ENCODE data around the gene SCP2D1. TPM values are rescaled to one million over a fixed set of nuclear protein-coding genes. Genes with fewer than 3 reads are reported as not detected.

The SCP2D1 gene
- total RNA-seq, 1 experiment from 2014 or later: not detected

DNA sequence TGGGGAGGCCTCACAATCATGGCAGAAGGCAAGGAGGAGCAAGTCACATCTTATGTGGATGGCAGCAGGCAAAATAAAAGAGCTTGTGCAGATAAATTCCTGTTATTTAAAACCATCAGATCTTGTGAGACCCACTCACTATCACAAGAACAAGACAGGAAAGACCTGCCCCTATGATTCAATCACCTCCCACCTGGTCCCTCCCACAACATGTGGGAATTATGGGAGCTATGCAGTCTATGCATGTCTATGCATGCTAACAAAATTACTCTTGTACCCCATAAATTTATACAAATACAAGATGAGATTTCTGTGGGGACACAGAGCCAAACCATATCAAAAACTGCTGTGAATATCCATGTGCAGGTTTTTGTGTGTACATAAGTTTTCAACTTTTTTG is 25.6 kb upstream of the SCP2D1 start:
- H3K27me3 ChIP-seq (replicated peaks; ENCODE audit: insufficient read depth, low read depth, low read length, poor library complexity): peaks cover 30% of the 10 kb centered on the region
- TF ChIP-seq EZH2 (IDR thresholded peaks at IDR 0.05; ENCODE audit: borderline replicate concordance, low read depth, low read length, poor library complexity, severe bottlenecking): no peak
- H3K27ac ChIP-seq (ENCODE audit: low read depth, low read length, poor library complexity, severe bottlenecking): no peak overlapping the region
- CTCF ChIA-PET: no interaction called here
- H3K4me1 ChIP-seq (ENCODE audit: insufficient read depth, low read length, poor library complexity, severe bottlenecking): no peaks in the 10 kb centered on the region
- no peaks in the 10 kb centered on the region for H3K9me3 ChIP-seq (ENCODE audit: low read depth, low read length, poor library complexity, severe bottlenecking)
- H3K4me3 ChIP-seq (ENCODE audit: low read depth, low read length, poor library complexity, severe bottlenecking): no peak overlapping the region
- no peak for DNase-seq (ENCODE audit: low spot score)
- BruUV-seq (replicated peaks): no TSS peak
- POLR2A ChIA-PET (ENCODE audit: low non-redundant PET): no interaction called here
- H3K36me3 ChIP-seq (ENCODE audit: insufficient read depth, low read length, poor library complexity, severe bottlenecking): no peaks in the 10 kb centered on the region
- intact Hi-C loops (cut with micrococcal nuclease; ENCODE audit: unreplicated experiment): no loop called here

GRCh38 chr20:18790787-18791186 is 22.8 kb upstream of the SCP2D1 start:
- ChIA-PET CTCF (no interaction called here), POLR2A (ENCODE audit: low non-redundant PET) (no interaction called here)
- no peak for DNase-seq (ENCODE audit: low spot score)
- Histone ChIP-seq H3K9me3 (ENCODE audit: low read depth, low read length, poor library complexity, severe bottlenecking) (no peaks in the 10 kb centered on the region), H3K4me1 (ENCODE audit: insufficient read depth, low read length, poor library complexity, severe bottlenecking) (peaks cover 4% of the 10 kb centered on the region), H3K36me3 (ENCODE audit: insufficient read depth, low read length, poor library complexity, severe bottlenecking) (no peaks in the 10 kb centered on the region), H3K27me3 (replicated peaks; ENCODE audit: insufficient read depth, low read depth, low read length, poor library complexity) (peaks cover 23% of the 10 kb centered on the region), H3K4me3 (ENCODE audit: low read depth, low read length, poor library complexity, severe bottlenecking) (no peak overlapping the region), H3K27ac (ENCODE audit: low read depth, low read length, poor library complexity, severe bottlenecking) (no peak overlapping the region)
- no TSS peak for BruUV-seq (replicated peaks)
- no peak for TF ChIP-seq CTCF (conservative IDR thresholded peaks at IDR 0.05; ENCODE audit: low read depth, low read length)
- no peak for TF ChIP-seq EZH2 (IDR thresholded peaks at IDR 0.05; ENCODE audit: borderline replicate concordance, low read depth, low read length, poor library complexity, severe bottlenecking)
- intact Hi-C loops (cut with micrococcal nuclease; ENCODE audit: unreplicated experiment): no loop called here

DNA sequence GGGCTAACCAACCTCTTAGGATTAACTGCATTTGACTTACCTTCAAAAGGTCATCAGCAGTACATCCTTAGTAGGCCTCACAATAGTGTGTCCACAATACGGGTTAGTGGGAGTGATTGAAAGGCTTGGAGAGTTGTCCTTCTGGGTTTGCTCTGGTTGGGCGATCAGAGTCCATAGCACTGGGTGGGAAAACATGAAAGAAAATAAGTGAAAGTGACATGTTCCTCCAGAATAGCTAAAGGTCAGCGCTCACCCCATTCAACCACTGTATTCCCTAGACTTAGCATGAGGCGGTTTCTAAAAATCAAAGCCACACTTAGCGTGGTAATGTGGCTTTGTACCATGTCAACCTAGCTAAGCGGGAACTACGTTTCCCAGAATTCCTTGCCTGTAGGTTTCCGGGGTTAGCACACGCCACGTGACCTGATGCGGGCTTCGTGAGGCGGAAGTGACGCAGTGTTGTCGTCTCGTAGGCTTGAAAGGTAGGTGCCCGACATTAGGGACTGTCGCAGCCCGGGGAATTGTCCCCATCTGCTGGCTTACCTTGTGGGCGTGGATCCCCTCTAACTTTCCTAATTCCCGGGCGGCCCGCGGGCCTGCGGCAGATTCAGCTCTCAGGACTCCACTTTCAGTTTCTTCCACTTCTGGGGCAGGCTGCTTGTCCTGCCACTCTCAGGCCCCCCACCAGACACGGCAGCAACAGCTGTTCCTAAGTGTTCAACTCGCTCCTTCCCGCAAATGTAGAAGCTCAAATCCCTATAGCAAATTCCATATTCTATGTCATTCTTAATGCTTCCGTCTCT is 19.8 kb upstream of the SCP2D1 start:
- no peaks in the 10 kb centered on the region for H3K36me3 ChIP-seq (ENCODE audit: insufficient read depth, low read length, poor library complexity, severe bottlenecking)
- peaks cover 23% of the 10 kb centered on the region for H3K27me3 ChIP-seq (replicated peaks; ENCODE audit: insufficient read depth, low read depth, low read length, poor library complexity)
- H3K27ac ChIP-seq (ENCODE audit: low read depth, low read length, poor library complexity, severe bottlenecking): peak overlapping the region; percentile 72
- CTCF ChIA-PET: no interaction called here
- H3K4me3 ChIP-seq (ENCODE audit: low read depth, low read length, poor library complexity, severe bottlenecking): peak overlapping the region; percentile 63
- no peaks in the 10 kb centered on the region for H3K9me3 ChIP-seq (ENCODE audit: low read depth, low read length, poor library complexity, severe bottlenecking)
- intact Hi-C loops (cut with micrococcal nuclease; ENCODE audit: unreplicated experiment): no loop called here
- peak; percentile 95 for DNase-seq (ENCODE audit: low spot score)
- POLR2A ChIA-PET (ENCODE audit: low non-redundant PET): no interaction called here
- no TSS peak for BruUV-seq (replicated peaks)
- no peak for TF ChIP-seq EZH2 (IDR thresholded peaks at IDR 0.05; ENCODE audit: borderline replicate concordance, low read depth, low read length, poor library complexity, severe bottlenecking)
- no peak; the same call in 1 of the 2 replicates for TF ChIP-seq CTCF (conservative IDR thresholded peaks at IDR 0.05; ENCODE audit: low read depth, low read length)
- H3K4me1 ChIP-seq (ENCODE audit: insufficient read depth, low read length, poor library complexity, severe bottlenecking): peaks cover 4% of the 10 kb centered on the region

DNA sequence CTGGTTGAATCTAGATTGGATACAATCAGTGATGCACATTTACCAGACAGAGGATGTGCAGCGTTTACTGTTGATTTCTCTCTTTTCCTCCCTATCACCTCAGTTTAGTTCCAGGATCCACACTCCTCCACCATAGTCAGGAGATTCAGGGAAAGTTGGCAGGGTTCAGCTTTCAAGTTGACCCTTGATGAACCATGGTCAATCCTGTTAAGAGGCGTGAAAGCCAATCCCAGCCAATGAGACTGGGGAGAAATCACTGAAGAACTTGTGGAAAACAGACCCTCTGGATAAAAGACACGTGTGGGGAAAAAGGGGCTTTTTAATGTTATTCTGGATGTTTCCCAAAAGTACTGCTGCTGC is 19.2 kb upstream of the SCP2D1 start:
- intact Hi-C loops (cut with micrococcal nuclease; ENCODE audit: unreplicated experiment): no loop called here
- Histone ChIP-seq H3K4me3 (ENCODE audit: low read depth, low read length, poor library complexity, severe bottlenecking) (peak overlapping the region; percentile 63), H3K36me3 (ENCODE audit: insufficient read depth, low read length, poor library complexity, severe bottlenecking) (no peaks in the 10 kb centered on the region), H3K27ac (ENCODE audit: low read depth, low read length, poor library complexity, severe bottlenecking) (peak overlapping the region; percentile 72), H3K27me3 (replicated peaks; ENCODE audit: insufficient read depth, low read depth, low read length, poor library complexity) (peaks cover 23% of the 10 kb centered on the region), H3K9me3 (ENCODE audit: low read depth, low read length, poor library complexity, severe bottlenecking) (no peaks in the 10 kb centered on the region), H3K4me1 (ENCODE audit: insufficient read depth, low read length, poor library complexity, severe bottlenecking) (peaks cover 4% of the 10 kb centered on the region)
- DNase-seq (ENCODE audit: low spot score): no peak
- CTCF ChIA-PET: no interaction called here
- TSS peak; percentile 84 for BruUV-seq (replicated peaks)
- no peak for TF ChIP-seq CTCF (conservative IDR thresholded peaks at IDR 0.05; ENCODE audit: low read depth, low read length)
- TF ChIP-seq EZH2 (IDR thresholded peaks at IDR 0.05; ENCODE audit: borderline replicate concordance, low read depth, low read length, poor library complexity, severe bottlenecking): no peak
- POLR2A ChIA-PET (ENCODE audit: low non-redundant PET): no interaction called here
